Endometrium (tissue), 2 donors: ENCODE results near the gene C12orf50.
"Not testable (repeated sequence)": the region's sequence is repeated elsewhere in the genome, so short reads cannot be mapped to it uniquely, and the experiment has no call there.

Source experiments
- FAIRE-seq: peaks from 2 replicates; lab custom pipeline; 2012; peaks lifted over from hg19 to GRCh38; lab: Jason Lieb, UNC
- donor health status: control.
- donor health status: control.

The C12orf50 gene, protein sequence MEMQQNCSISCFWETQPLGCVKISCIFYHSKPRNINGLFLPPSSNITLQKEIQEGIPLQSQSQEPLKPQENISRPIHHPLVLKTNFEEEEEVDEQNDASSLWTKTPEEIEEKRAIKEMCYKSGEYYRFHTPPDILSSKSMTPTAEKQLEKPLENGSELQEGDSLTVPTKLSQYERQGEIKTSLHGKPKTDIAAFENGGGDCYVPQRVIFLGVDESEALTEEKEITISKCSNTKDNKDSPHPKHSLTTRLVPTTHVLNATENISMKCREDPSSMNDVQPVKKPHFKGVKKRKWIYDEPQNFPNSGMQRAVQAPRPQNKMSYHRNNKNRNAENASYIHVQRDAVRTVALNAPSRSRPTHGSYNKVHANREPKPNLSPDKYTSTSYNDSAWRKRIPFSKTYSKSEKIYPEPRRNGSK

DNA sequence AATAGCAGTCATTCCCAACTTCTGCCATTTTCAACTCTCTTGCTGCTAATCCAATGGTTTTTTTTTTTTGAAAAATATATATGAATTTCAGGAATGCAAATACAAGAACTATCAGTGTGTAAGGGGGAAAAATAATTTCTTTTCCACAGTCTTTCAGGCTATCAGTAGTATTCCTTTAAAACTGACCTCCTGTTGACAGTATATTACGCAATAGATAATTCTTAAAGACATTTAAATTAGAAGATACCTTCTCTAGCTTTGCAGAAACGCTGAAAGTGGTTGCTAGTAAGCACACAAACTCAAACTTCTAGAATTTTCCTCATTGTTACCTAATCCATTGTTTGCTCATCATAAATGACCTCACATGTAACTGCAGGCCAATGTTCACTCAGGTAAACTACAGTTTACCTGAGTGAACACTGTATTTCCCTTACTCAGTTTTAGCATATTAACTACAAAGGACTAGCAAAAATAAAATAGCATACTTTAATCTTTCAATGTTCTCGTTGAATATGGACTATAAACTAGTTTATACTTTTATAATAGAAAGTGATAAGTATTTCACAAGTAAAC, at the start of gene C12orf50:
TSS of gene C12orf50 (minus strand) at position 309 of the 573 bp plus-strand sequence. CDS start 2,439 bp downstream, outside the sequence.
- no peak for FAIRE-seq

DNA sequence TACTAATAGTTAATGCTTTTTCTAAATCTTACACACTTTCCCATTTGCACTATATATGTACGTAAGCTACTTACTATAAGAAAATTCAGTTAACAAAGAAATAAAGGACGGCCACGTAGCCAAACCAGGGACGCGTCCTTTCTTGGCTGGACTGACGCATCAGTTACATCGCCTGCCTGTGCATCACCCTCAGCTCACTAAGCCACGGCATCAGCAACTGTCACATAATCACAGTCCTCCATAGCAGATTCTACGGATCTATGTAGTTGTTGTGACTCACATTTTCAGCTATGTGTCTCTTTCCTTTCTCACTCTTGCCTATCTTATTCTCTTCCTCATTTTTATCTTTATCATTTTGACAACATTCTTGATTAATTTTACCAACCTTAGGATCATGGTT, 38.1 kb upstream of the C12orf50 start:
- FAIRE-seq, result no peak

DNA sequence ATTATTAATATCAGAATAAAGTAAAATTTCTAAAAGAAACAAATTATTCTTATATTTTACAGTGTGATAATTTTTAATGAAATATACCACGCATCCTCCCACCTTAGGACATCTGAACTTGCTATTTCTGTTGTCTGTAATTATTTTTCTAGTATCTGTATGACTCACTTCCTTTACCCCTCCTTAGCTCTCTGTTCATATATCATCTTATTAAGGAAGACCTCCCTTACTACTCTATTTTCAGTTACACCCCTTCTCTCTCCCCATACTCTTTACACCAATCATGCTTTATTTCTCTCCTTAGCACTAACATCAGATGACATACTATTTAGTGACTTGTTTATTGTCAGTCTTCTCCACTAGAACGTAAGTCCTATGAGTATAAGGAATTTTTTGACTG, 34.2 kb upstream of the C12orf50 start:
- no peak for FAIRE-seq

DNA sequence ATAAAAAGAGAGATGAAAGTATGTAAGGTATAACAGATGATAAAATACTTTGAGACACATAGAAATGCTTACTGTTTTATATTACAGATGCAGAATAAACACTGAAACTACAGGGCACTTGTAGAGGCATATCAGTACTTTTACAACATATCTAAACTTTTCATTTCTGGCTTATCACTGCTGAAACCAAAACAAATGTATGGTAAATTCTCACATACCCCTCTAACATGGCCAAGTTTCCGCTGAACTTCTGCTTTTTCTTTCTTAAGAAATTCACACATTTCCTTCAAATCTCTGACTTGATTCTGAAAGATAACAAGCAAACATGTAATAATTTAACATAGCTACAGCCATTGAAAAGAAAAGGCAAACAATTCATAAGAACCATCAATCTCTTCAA, 33.3 kb upstream of the C12orf50 start:
- FAIRE-seq, result no peak

DNA sequence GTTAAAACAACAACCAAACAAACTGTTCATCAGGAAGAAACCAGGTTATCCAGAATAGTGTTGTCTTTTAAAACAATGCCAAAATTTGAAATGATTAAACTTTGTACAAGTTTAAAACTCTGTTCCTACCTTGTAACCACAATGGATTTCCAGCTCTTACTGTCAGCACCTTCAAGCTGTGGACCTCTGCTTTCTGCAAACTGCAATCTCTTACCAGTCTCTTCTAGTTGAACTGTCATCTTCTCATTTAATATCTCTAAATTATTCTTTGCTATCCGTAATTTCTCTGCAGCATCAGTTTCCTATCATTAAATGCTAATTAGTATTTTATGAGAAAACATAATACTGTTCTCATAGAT, 29.5 kb upstream of the C12orf50 start:
- no peak for FAIRE-seq

DNA sequence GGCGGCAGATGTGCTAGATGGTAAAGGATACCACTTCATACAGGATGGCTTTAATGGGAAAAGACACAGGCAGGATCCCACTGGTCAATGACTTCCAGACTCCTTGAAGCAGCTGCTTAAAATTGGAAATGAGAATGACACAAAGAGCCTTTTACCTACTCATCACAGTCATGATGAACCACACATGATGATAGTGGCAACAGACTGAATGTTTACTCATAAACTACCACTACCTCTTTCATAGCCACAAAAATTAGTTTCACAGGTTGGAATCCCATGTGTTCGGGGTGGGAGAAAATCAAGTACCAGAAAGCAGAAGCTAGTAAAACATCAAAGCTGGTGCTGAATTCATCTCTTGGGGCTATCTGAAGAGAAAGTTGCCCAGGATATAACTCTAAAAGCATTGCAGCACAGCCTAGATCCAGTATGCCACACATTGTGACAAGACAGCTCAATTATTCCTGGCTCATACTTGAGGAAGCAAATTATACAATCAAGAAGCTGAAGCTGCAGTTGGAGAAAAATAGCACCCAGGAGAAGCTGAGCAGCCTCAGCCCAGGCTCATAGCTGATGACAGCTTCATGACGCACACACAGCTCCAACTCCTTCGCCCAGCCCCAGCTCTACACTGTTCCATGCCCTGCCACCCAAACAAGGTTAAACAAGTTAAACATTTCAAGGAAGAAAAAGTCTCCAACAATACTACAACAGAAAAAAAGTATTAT, 29.0 kb upstream of the C12orf50 start:
- FAIRE-seq, result no peak

DNA sequence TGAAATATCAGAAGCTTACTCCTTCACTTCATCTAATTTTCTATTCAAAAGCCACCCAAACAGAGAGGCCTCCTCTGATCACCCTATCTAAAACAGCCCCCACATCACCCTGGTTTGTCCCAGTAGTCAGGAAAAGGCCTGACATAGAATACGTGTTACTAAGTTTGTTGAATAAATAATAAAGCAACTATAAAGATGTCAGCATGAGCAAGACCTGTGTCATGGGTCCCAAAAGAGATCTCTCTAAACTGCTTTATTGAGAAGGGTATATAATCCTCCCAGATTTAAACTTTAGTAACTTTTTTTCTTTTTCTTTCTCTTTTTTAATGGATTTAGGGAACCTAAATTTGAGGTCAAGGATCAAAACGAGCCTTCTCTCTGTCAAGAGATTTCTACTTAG, 27.4 kb upstream of the C12orf50 start:
- FAIRE-seq, result no peak

DNA sequence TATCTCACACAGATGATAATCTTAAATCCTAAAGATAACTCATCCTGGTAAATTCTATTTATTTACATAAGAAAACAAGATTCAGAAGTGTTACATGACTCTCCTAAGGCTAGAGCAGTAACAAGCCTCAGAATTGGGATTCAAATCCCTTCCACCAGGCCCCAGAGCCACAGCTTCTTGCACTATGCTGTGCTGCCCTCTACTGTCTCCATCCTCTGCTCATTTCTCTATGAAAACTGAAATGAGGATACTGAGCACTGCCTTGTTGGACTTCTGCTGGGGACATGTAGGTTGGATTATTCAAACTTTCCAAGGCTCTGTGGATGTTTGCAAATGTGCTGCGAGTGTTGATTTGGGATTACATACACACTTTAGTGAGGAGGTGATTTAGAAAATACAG, 23.5 kb upstream of the C12orf50 start:
- FAIRE-seq, result no peak

DNA sequence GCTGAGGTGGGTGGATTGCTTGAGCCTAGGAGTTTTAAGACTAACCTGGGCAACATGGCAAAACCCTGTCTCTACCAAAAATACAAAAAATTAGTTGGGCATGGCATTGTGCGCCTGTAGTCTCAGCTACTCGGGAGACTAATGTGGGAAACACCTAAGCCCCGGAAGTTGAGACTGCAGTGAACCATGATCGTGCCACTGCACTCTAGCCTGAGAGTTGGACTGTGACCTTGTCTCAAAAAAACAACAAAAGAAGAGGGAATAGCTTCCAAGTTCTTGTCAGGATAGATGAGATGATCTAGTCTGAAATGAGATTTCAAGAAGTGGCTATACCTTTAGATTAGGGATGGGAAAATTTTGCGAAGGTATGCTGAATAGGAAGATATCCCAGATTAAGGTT, 14.8 kb upstream of the C12orf50 start:
- no peak for FAIRE-seq

DNA sequence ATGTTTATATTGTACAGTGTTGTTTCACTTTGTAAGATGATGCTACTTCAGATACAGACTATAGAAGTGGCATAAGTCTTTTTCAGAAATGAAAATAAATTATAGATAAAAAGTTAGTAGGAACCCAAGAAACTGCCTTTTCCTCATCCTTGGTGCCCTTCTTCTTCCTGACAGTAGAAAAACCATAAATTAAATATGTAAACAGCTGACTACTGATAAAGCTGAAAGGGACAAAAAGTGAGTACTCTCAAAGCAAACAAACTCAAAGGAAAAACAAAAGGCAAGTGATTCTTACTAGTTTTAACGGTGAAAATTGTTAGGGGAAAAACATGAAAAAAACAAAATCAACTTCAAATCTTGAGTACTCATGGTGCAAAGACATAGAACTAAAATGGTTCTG, 8.6 kb upstream of the C12orf50 start:
- FAIRE-seq, result no peak

DNA sequence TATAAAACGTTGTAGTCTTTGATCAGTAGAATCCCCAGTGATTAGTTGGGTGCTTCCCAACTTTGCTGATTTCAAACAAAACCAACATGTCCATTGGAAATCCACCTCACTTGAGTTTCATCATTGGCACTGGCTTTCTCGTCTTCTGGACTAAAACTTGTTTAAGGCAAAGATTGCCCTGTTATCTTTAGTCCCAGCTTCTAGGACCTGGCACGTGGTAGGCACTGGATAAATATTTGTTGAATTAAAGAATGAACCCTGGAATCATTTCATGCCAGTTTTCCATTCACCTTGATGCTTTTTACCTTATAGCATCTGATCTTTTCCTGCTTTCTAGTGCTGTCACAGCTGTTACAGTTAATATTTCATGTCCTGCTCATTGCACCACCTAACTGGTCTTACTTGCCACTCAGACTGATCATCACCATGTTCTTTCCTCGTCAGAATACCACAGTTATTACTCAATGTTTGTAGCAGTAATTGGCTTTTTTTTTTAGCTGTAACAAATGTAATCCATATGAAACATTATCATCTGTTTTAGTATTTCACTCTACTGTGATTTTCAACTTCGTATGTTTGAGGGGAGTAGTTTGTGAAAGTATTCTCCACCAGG, 7.3 kb upstream of the C12orf50 start:
- no peak for FAIRE-seq

DNA sequence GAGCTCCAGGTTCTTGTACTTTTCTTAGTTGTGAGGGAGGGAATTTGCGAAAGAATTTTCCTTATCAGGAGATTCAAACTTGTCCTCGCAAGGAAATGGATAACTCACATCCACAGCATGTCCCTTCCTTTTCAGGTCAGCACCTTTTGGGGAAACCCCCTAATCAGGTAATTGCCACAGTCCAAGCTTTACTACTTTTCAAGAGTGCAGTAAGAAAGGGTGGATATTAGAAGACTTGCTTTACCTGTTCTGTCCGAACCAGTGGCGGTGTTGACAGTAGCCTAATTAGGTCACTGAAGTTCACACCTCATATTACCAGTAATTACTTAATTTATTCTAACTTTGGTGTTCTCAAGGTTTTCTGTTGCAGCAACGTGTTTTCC, 6.7 kb upstream of the C12orf50 start:
- no peak for FAIRE-seq

DNA sequence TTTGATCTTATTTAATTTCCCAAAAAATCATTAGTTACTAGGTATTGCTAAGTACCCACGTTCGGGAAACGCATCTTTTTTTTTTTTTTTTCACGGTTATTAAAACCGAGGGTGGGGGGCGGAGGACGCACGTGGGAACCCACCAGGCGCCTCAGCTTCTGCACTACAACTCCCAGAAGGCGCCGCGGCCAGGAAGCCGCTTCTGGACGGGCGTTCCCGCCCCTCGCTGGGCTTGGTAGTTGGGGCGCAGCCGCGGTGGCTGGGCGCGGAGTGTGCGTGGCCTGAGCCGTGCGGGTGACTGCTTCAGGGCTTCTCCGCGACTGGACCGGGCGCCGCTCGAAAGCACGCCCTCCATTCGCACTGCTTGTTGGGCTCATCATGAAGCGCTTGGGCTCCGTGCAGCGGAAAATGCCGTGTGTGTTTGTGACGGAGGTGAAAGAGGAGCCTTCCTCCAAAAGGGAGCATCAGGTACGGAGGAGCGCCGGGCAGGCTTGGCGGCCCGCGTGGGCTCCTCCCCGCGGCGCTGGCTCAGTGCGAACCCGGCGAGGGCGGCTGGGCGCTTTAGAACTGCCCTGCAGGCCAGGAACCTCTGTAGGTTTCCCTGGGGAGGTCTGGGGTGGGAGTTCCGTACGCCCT, 6.2 kb upstream of the C12orf50 start:
- FAIRE-seq, result no peak

DNA sequence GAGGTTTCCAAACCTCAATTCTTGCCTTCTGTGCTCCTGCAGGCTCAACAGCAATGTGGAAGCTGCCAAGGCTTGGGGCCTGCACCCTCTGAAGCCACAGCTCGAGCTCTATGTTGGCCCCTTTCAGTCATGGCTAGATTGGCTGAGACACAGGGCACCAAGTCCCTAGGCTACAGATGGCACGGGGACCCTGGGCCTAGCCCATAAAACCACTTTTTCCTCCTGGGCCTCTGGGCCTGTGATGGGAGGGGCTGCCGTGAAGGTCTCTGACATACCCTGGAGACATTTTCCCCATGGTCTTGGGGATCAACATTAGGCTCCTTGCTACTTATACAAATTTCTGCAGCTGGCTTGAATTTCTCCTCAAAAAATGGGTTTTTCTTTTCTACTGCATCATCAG, 2.0 kb upstream of the C12orf50 start:
- FAIRE-seq, result not testable (repeated sequence)

DNA sequence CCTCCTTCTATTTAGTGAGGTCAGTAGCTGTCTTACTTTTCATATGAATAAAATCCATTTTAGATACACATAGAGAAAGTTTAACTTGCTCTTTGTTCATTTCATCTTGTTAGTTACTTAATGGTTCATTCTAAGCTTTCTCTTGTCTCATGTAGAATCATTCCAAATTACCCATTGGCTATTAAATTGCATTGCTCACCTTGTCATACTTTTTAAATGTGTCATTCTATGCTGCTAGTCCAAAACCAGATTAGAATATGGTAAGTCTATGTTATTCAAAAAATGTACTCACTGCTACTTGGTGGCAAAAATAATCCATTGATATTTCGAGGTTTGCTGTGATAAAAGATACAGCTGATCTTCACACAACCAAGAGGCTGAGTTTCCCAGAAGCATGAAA, 3.0 kb downstream of the C12orf50 start:
- no peak for FAIRE-seq

DNA sequence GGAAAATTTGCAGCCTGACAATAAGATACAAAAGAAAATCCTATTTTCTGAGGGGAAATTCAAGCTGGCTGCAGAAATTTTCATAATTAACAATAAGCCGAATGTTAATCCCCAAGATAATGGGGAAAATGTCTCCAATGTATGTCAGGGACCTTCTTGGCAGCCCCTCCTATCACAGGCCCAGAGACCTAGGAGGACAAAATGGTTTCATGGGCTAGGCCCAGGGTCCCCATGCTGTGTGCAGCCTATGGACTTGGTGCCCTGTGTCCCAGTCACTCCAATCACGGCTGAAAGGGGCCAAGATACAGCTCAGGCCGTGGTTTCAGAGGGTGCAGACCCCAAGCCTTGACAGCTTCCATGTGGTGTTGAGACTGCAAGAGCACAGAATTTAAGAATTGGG, 11.2 kb downstream of the C12orf50 start:
- FAIRE-seq, result no peak

DNA sequence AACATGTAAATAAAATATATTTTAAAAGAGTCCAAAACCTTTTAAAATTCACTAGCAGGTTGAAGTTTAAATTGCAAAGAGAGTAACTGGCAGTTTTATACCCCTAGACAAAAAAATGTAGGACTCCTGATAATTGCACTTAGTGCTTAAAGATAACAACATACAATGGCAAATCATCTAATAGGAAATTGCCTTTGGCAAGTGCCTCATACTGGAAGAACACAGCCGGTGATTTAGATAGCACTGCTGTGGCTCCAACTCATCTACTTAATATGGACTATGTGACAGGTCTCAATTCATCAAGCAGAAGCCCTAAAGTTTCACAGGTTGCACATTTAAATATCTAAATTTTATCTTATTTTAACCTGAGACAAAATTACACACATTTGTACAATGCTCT, 13.4 kb downstream of the C12orf50 start:
- no peak for FAIRE-seq

DNA sequence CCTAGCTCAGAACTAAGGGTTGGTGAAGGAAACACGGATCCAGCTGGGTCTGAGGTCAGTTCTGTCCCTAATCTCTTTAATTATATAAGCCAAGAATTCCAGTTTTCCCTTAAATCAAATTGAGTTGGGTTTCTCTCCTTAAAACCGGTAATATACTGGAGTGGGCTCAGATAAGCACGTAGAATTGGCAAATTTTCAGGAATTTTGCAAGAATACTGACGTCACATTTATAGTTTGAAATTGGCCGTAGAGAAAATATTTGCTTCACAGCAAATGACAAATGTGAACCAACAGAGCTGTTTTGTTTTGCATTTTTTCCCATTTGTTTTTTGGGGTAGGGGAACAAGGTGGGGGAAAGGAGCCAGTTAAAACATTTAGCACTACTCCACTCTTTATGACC, 17.4 kb downstream of the C12orf50 start:
- FAIRE-seq, result no peak

DNA sequence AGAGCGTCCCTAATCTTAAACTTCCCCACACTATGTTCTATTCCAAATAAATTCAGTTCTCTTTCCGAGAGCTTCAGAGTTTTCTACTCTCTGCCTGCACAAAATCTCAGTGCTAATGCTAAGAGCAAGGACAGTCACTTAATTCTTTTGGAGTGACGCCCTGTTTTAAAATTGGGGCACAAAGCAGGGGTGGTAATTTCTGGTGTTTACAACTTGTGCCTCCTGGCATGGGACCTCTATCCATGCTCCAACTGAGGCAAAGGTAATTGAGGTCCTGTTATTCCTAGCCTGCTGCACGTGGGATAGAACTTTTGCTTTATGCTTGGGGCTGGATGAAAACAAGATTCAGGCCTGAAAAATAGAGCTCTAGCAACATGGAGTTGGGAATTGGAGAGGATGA, 22.9 kb downstream of the C12orf50 start:
- no peak for FAIRE-seq

DNA sequence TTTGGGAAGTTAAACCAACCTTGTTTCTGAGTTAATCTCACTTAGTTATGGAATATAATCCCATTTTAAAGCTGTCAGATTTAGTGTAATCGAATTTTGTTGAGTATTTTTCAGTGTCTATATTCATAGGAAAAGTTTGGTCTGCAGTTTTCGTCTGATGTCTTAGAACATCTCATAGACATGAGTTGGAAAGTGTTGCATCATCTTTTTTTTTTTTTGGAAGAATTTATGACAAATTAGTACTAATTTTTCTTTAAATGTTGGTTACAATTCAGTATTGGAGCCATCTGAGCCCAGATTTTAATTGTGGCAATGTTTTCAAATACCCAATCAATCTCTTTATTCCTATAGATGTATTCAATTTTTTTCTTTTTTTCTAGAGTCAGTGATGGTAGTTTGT, 27.9 kb downstream of the C12orf50 start:
- no peak for FAIRE-seq

DNA sequence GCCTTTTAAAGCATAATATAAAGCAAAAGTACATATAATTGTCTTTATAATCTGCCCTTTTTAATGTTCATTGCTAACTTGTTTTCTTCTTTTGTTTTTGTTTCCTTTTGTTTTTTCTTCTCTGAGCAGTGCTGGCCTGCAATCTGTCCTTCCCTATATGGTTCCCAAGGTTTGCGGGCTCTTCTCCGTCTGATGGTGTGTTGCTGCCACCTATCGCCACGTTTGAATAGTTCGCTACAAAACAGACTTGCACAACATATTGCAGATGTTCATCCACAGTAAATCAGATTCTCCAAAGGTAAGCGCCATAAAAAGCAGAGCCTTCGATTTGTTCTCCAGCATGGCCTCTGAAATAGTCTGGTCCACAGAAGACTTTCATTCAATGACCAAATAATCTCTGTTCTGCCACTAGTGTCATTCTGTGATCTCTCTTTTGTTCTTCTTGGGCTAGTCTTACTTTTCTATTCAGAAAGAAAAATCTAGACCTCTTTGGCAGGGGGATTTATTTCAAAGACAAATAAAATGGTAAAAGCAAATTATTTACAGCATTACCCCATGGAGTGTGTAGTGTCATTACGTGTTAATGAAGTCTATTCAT, 33.5 kb downstream of the C12orf50 start:
- FAIRE-seq, result peak; percentile 90

DNA sequence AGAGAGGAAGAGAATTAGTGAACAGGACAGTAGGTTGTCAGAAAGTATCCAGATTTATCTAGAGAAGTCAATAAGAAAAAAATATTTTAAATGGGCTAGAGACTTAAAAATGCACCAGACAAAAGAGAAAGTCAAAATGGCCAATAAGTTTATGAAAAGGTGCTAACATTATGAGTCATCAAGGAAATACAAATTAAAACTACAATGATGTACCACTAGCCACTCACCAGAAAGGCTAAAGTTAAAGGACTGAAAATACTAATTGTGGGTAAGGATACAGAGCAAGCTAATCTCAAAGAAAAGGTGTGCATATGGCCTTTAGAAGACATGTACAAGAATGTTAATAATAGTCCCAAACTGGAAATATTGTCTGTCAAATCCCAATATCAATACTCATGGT, 37.7 kb downstream of the C12orf50 start:
- no peak for FAIRE-seq
